HCT116 (cell line): ENCODE data around the gene SLC9A9. TPM values are rescaled to one million over a fixed set of nuclear protein-coding genes. Genes with fewer than 3 reads are reported as not detected.

ENCODE experiments used
- ATAC-seq: fragments of 200-7000 bp; cut with Tn5 transposase; 2 replicates; pipeline ENCODE4 v1.9.1; 2020; ENCODE audit warnings: mild to moderate bottlenecking, moderate library complexity
- BruUV-seq: library from RNA; stranded (reverse); fragments of 400-500 nt; replicated peaks from 2 replicates; lab custom pipeline; 2021; lab: Mats Ljungman, UMichigan
- CTCF ChIA-PET: fragments of 300-600 bp; sonication (Branson Sonifier 250); formaldehyde crosslinking; loops from one replicate; lab custom pipeline; 2021; ENCODE audit warnings: antibody characterized with exemption; lab: Charles Lee
- POLR2A ChIA-PET: fragments of 300-600, 350-600 bp; sonication (Branson Sonifier 250); formaldehyde crosslinking; loops from one replicate; lab custom pipeline; 2021; ENCODE audit warnings: antibody characterized with exemption; lab: Charles Lee
- RAD21 ChIA-PET, 2 experiments: fragments of 300-600 bp; sonication (Branson Sonifier 250); formaldehyde crosslinking; loops; one replicate each; lab custom pipeline; 2023; ENCODE audit warnings: low total read pairs in 2 of 2; ENCODE audit not compliant: uncharacterized antibody in 2 of 2, unreplicated experiment in 2 of 2, low non-redundant PET in 1 of 2; lab: Charles Lee
- DNase-seq: peaks from one replicate; pipeline ENCODE4 v3.0.0-alpha.2; 2010; ENCODE audit warnings: low read depth, low spot score
- H2AFZ ChIP-seq: fragments of 200-600 bp; shearing (Covaris generic), sonication (generic); 2 replicates; pipeline ENCODE4 v1.6.1; 2017; ENCODE audit warnings: low read depth, mixed run types, mixed read lengths, antibody characterized with exemption, low read length; ENCODE audit not compliant: poor library complexity, severe bottlenecking
- H3K27ac ChIP-seq: 2 replicates; pipeline ENCODE4 v1.5.1; 2012; ENCODE audit warnings: low read depth, low read length
- H3K27me3 ChIP-seq: fragments of 200-600 bp; sonication (generic); 2 replicates; pipeline ENCODE4 v1.6.1; 2016; ENCODE audit warnings: mixed run types, low read length, mixed read lengths; ENCODE audit not compliant: insufficient read depth
- H3K36me3 ChIP-seq, 2 experiments: fragments of 200-500 bp in 1 of 2; fragments of 200-600 bp in 1 of 2; sonication (Bioruptor generic) in 1 of 2; sonication (generic) in 1 of 2; 2 replicates each; pipeline versions ENCODE4 v1.5.1 to v1.6.1; 2014 to 2016; ENCODE audit warnings: low read length in 2 of 2, inconsistent platforms in 1 of 2, mixed read lengths in 1 of 2, mixed run types in 1 of 2; ENCODE audit not compliant: insufficient read depth in 2 of 2, control insufficient read depth in 1 of 2
- H3K4me1 ChIP-seq, 2 experiments: fragments of 200-600 bp in 1 of 2; sonication (generic) in 1 of 2; 2 replicates each; pipeline versions ENCODE4 v1.5.1 to v1.6.1; 2012 to 2017; ENCODE audit warnings: low read length in 2 of 2, inconsistent platforms in 1 of 2, mild to moderate bottlenecking in 1 of 2, mixed read lengths in 1 of 2, mixed run types in 1 of 2, moderate library complexity in 1 of 2; ENCODE audit not compliant: insufficient read depth in 2 of 2, control insufficient read depth in 1 of 2
- H3K4me2 ChIP-seq: fragments of 200-600 bp; sonication (generic); 2 replicates; pipeline ENCODE4 v1.6.1; 2017; ENCODE audit warnings: mixed run types, low read length, mixed read lengths
- H3K4me3 ChIP-seq, 2 experiments: fragments of 200-600 bp in 1 of 2; sonication (generic) in 1 of 2; replicated peaks in 1 of 2; 2 replicates each; pipeline ENCODE4 v1.5.1; 2011 to 2016; ENCODE audit warnings: low read length in 2 of 2, control low read depth in 1 of 2, low read depth in 1 of 2, mild to moderate bottlenecking in 1 of 2, mixed read lengths in 1 of 2, mixed run types in 1 of 2
- H3K79me2 ChIP-seq: fragments of 200-600 bp; sonication (generic); 2 replicates; pipeline ENCODE4 v1.6.1; 2017; ENCODE audit warnings: mild to moderate bottlenecking, mixed run types, low read length, moderate library complexity, mixed read lengths; ENCODE audit not compliant: insufficient read depth
- H3K9ac ChIP-seq: fragments of 200-600 bp; sonication (generic); 2 replicates; pipeline ENCODE4 v1.6.1; 2016; ENCODE audit warnings: low read length, mixed read lengths
- H3K9me2 ChIP-seq: fragments of 200-600 bp; sonication (generic), shearing (Covaris generic); 2 replicates; pipeline ENCODE4 v1.6.1; 2017; ENCODE audit warnings: mixed run types, mild to moderate bottlenecking, moderate library complexity; ENCODE audit not compliant: insufficient read depth
- H3K9me3 ChIP-seq, 2 experiments: fragments of 200-500 bp in 1 of 2; fragments of 200-600 bp in 1 of 2; sonication (Bioruptor generic) in 1 of 2; sonication (generic) in 1 of 2; 2 replicates each; pipeline ENCODE4 v1.6.1; 2014 to 2017; ENCODE audit warnings: low read length in 2 of 2, mixed read lengths in 2 of 2, inconsistent platforms in 1 of 2, low read depth in 1 of 2, mild to moderate bottlenecking in 1 of 2, mixed run types in 1 of 2, moderate library complexity in 1 of 2; ENCODE audit not compliant: control insufficient read depth in 1 of 2, insufficient read depth in 1 of 2
- H4K20me1 ChIP-seq: fragments of 200-600 bp; sonication (generic), shearing (Covaris generic); 2 replicates; pipeline ENCODE4 v1.6.1; 2017; ENCODE audit warnings: mixed run types, mild to moderate bottlenecking, moderate library complexity; ENCODE audit not compliant: insufficient read depth
- ATF3 ChIP-seq: IDR thresholded peaks from 2 replicates; pipeline ENCODE4 v1.6.1; 2012
- CBX3 ChIP-seq: IDR thresholded peaks from 2 replicates; pipeline ENCODE4 v1.6.1; 2012; ENCODE audit warnings: low read depth
- CEBPB ChIP-seq: IDR thresholded peaks from 2 replicates; pipeline ENCODE4 v1.6.1; 2012; ENCODE audit warnings: low read depth
- ELF1 ChIP-seq: IDR thresholded peaks from 2 replicates; pipeline ENCODE4 v1.6.1; 2012; ENCODE audit warnings: low read depth, borderline replicate concordance
- EZH2 ChIP-seq: fragments of 200-600 bp; sonication (generic); IDR thresholded peaks from 2 replicates; pipeline ENCODE4 v1.6.1; 2017; ENCODE audit warnings: antibody characterized with exemption, mixed run types
- FOSL1 ChIP-seq: IDR thresholded peaks from 2 replicates; pipeline ENCODE4 v1.6.1; 2012; ENCODE audit warnings: low read depth
- JUND ChIP-seq: IDR thresholded peaks from 2 replicates; pipeline ENCODE4 v1.6.1; 2012
- MAX ChIP-seq: IDR thresholded peaks from 2 replicates; pipeline ENCODE4 v1.6.1; 2012
- POLR2AphosphoS5 ChIP-seq: IDR thresholded peaks from 2 replicates; pipeline ENCODE4 v1.6.1; 2011; ENCODE audit warnings: mild to moderate bottlenecking, low read depth, low read length, moderate library complexity
- REST ChIP-seq: IDR thresholded peaks from 2 replicates; pipeline ENCODE4 v1.6.1; 2012; ENCODE audit warnings: low read depth
- SP1 ChIP-seq: IDR thresholded peaks from 2 replicates; pipeline ENCODE4 v1.6.1; 2012; ENCODE audit warnings: low read depth
- SRF ChIP-seq: IDR thresholded peaks from 2 replicates; pipeline ENCODE4 v1.6.1; 2012; ENCODE audit warnings: low read depth
- ZBTB33 ChIP-seq: IDR thresholded peaks from 2 replicates; pipeline ENCODE4 v1.6.1; 2011; ENCODE audit warnings: mild to moderate bottlenecking, low read length, moderate library complexity; ENCODE audit not compliant: insufficient replicate concordance; ENCODE audit errors: extremely low read depth
- ZFX ChIP-seq: fragments of 450-650 bp; IDR thresholded peaks from 2 replicates; pipeline ENCODE4 v1.6.1; 2017
- ZNF274 ChIP-seq: fragments of 200-500 bp; sonication (Bioruptor generic); IDR thresholded peaks from 2 replicates; pipeline ENCODE4 v1.6.1; 2014; ENCODE audit warnings: mild to moderate bottlenecking, low read depth, low read length, inconsistent platforms
- intact Hi-C: fragments of 100-400 bp; cut with micrococcal nuclease; formaldehyde crosslinking; loops from 2 replicates; pipeline ENCODE4 v1.10.0; 2022
- total RNA-seq: library from RNA; stranded (reverse); gene quantifications from one replicate; pipeline ENCODE4 v1.2.1, GENCODE V29; 2021; ENCODE audit not compliant: unreplicated experiment

Gene SLC9A9
- total RNA-seq, 1 experiment from 2014 or later = 0.20 TPM

- no peak for DNase-seq
- TF ChIP-seq ZNF274 (no peak), ZBTB33 (no peak), MAX (no peak), SRF (no peak), CBX3 (no peak), JUND (no peak), ATF3 (no peak), ZFX (no peak), EZH2 (no peak)
- Histone ChIP-seq H3K36me3 (no peaks in the 10 kb centered on the region), H3K4me2 (no peak overlapping the region), H3K9ac (no peak overlapping the region), H2AFZ (no peak overlapping the region), H4K20me1 (no peaks in the 10 kb centered on the region), H3K27ac (no peak overlapping the region), H3K9me2 (no peaks in the 10 kb centered on the region), H3K27me3 (no peaks in the 10 kb centered on the region), H3K9me3 (no peaks in the 10 kb centered on the region), H3K79me2 (no peaks in the 10 kb centered on the region), H3K4me3 (no peak overlapping the region), H3K4me1 (no peaks in the 10 kb centered on the region)
- POLR2A ChIA-PET = no interaction called here
- CTCF ChIA-PET = no interaction called here
- no TSS peak for BruUV-seq
- RAD21 ChIA-PET = no interaction called here
- no peak for ATAC-seq
- intact Hi-C loops = no loop called here
These were observed 352.7 kb downstream of the SLC9A9 start for GRCh38 chr3:143495527-143495926.

GRCh38 chr3:143486611-143487010 lies 361.7 kb downstream of the SLC9A9 start:
- no peak for DNase-seq
- Histone ChIP-seq H3K36me3 (no peaks in the 10 kb centered on the region), H3K9me2 (no peaks in the 10 kb centered on the region), H3K27me3 (no peaks in the 10 kb centered on the region), H4K20me1 (no peaks in the 10 kb centered on the region), H3K9ac (no peak overlapping the region), H3K4me2 (no peak overlapping the region), H3K4me1 (no peaks in the 10 kb centered on the region), H3K27ac (no peak overlapping the region), H3K9me3 (no peaks in the 10 kb centered on the region), H3K79me2 (no peaks in the 10 kb centered on the region), H2AFZ (no peak overlapping the region), H3K4me3 (no peak overlapping the region)
- no TSS peak for BruUV-seq
- TF ChIP-seq CEBPB (no peak), REST (no peak), FOSL1 (no peak), SP1 (no peak), CBX3 (no peak), SRF (no peak), EZH2 (no peak), POLR2AphosphoS5 (no peak), ELF1 (no peak), ATF3 (no peak)
- CTCF ChIA-PET = no interaction called here
- RAD21 ChIA-PET = no interaction called here
- no peak for ATAC-seq
- POLR2A ChIA-PET = no interaction called here
- intact Hi-C loops = no loop called here
